OCI-LY1 (cell line): ENCODE measurements around the gene PNPLA8.
A peak's percentile ranks its signal among the peaks of the same experiment; 100 is the strongest.

Experiments
- H2AFZ ChIP-seq: fragments of 200-600 bp; sonication (generic), shearing (Covaris generic); 2 replicates; pipeline ENCODE4 v1.6.0; 2014; ENCODE audit warnings: antibody characterized with exemption, mild to moderate bottlenecking, low read length
- H3F3A ChIP-seq: fragments of 200-600 bp; sonication (generic), shearing (Covaris generic); 2 replicates; pipeline ENCODE4 v1.6.0; 2014; ENCODE audit warnings: mild to moderate bottlenecking, antibody characterized with exemption, low read length, moderate library complexity; ENCODE audit not compliant: insufficient read depth
- H3K27ac ChIP-seq: fragments of 200-600 bp; sonication (generic); 2 replicates; pipeline ENCODE4 v1.5.1; 2014; ENCODE audit warnings: low read length, mixed run types, mild to moderate bottlenecking, low read depth; ENCODE audit not compliant: poor library complexity, severe bottlenecking
- H3K27me3 ChIP-seq: fragments of 200-600 bp; sonication (generic); 2 replicates; pipeline ENCODE4 v1.6.0; 2014; ENCODE audit warnings: antibody characterized with exemption, mild to moderate bottlenecking, low read length, moderate library complexity; ENCODE audit not compliant: insufficient read depth
- H3K36me3 ChIP-seq: fragments of 200-600 bp; sonication (generic); 2 replicates; pipeline ENCODE4 v1.6.1; 2014; ENCODE audit warnings: mild to moderate bottlenecking, antibody characterized with exemption, low read length, moderate library complexity, mixed read lengths; ENCODE audit not compliant: insufficient read depth
- H3K4me1 ChIP-seq: fragments of 200-600 bp; sonication (generic); 2 replicates; pipeline ENCODE4 v1.5.1; 2014; ENCODE audit warnings: mild to moderate bottlenecking, low read length, moderate library complexity; ENCODE audit not compliant: insufficient read depth, severe bottlenecking
- H3K4me2 ChIP-seq: fragments of 200-600 bp; sonication (generic), shearing (Covaris generic); 2 replicates; pipeline ENCODE4 v1.6.1; 2014; ENCODE audit warnings: low read length
- H3K4me3 ChIP-seq: fragments of 200-600 bp; sonication (generic); 2 replicates; pipeline ENCODE4 v1.5.1; 2014; ENCODE audit warnings: low read length, low read depth, mild to moderate bottlenecking, mixed read lengths; ENCODE audit not compliant: poor library complexity, severe bottlenecking
- H3K79me2 ChIP-seq: fragments of 200-600 bp; shearing (Covaris generic); 2 replicates; pipeline ENCODE4 v1.6.1; 2016; ENCODE audit warnings: mixed run types, low read length, mixed read lengths; ENCODE audit not compliant: insufficient read depth
- H3K9ac ChIP-seq: fragments of 200-600 bp; sonication (generic), shearing (Covaris generic); 2 replicates; pipeline ENCODE4 v1.6.1; 2014; ENCODE audit warnings: mild to moderate bottlenecking, low read length, mixed read lengths
- H3K9me2 ChIP-seq: fragments of 200-600 bp; sonication (generic), shearing (Covaris generic); 2 replicates; pipeline ENCODE4 v1.6.1; 2014; ENCODE audit warnings: low read depth, mild to moderate bottlenecking, low read length, mixed read lengths
- H3K9me3 ChIP-seq: fragments of 200-600 bp; shearing (Covaris generic); 2 replicates; pipeline ENCODE4 v1.6.1; 2014; ENCODE audit warnings: low read length, mixed read lengths
- H4K20me1 ChIP-seq: fragments of 200-600 bp; sonication (generic), shearing (Covaris generic); 2 replicates; pipeline ENCODE4 v1.6.0; 2016; ENCODE audit warnings: mild to moderate bottlenecking, low read length; ENCODE audit not compliant: insufficient read depth
- CTCF ChIP-seq: fragments of 200-600 bp; sonication (generic), shearing (Covaris generic); IDR thresholded peaks from 2 replicates; pipeline ENCODE4 v1.5.1; 2017; ENCODE audit warnings: mild to moderate bottlenecking, antibody characterized with exemption, low read length, moderate library complexity, mixed read lengths
- EZH2 ChIP-seq: fragments of 200-600 bp; sonication (generic), shearing (Covaris generic); IDR thresholded peaks from 2 replicates; pipeline ENCODE4 v1.8.0; 2017; ENCODE audit warnings: borderline replicate concordance, mixed run types, mild to moderate bottlenecking, antibody characterized with exemption, low read length, moderate library complexity, mixed read lengths

PNPLA8 gene

GRCh38 chr7:108529341-108529740, 3.4 kb upstream of the PNPLA8 start:
- H3F3A ChIP-seq, result no peaks in the 10 kb centered on the region
- no peaks in the 10 kb centered on the region for H3K9me3 ChIP-seq
- H3K36me3 ChIP-seq, result no peaks in the 10 kb centered on the region
- no peaks in the 10 kb centered on the region for H4K20me1 ChIP-seq
- no peak overlapping the region for H3K4me2 ChIP-seq
- H3K79me2 ChIP-seq, result peaks cover 13% of the 10 kb centered on the region
- no peak overlapping the region for H3K27ac ChIP-seq
- H3K4me1 ChIP-seq, result peaks cover 35% of the 10 kb centered on the region
- TF ChIP-seq CTCF, result no peak
- TF ChIP-seq EZH2, result no peak
- H3K9me2 ChIP-seq, result no peaks in the 10 kb centered on the region
- H3K27me3 ChIP-seq, result no peaks in the 10 kb centered on the region
- no peak overlapping the region for H3K9ac ChIP-seq
- no peak overlapping the region for H2AFZ ChIP-seq
- no peak overlapping the region for H3K4me3 ChIP-seq

GRCh38 chr7:108528183-108528712, 2.3 kb upstream of the PNPLA8 start:
- H3F3A ChIP-seq, result no peaks in the 10 kb centered on the region

GRCh38 chr7:108526768-108527017, 758 bp upstream of the PNPLA8 start:
- no peaks in the 10 kb centered on the region for H3K27me3 ChIP-seq
- TF ChIP-seq CTCF (no peak), EZH2 (no peak)
- H3K4me1 ChIP-seq, result peaks cover 46% of the 10 kb centered on the region
- H3K79me2 ChIP-seq, result peaks cover 38% of the 10 kb centered on the region
- H3K27ac ChIP-seq, result peak overlapping the region; percentile 77
- H3K4me3 ChIP-seq, result peak overlapping the region; percentile 94
- peak overlapping the region; percentile 88 for H3K9ac ChIP-seq
- H3K4me2 ChIP-seq, result peak overlapping the region; percentile 80
- no peaks in the 10 kb centered on the region for H3K9me2 ChIP-seq
- H3K36me3 ChIP-seq, result no peaks in the 10 kb centered on the region
- H4K20me1 ChIP-seq, result no peaks in the 10 kb centered on the region
- H3F3A ChIP-seq, result no peaks in the 10 kb centered on the region
- H3K9me3 ChIP-seq, result no peaks in the 10 kb centered on the region
- H2AFZ ChIP-seq, result 0 out of 2 replicates have a peak overlapping the region, but pooled peaks have one; percentile 1

More at GRCh38 chr7:108528183-108528712, 2.3 kb upstream of the PNPLA8 start:
- Histone ChIP-seq H3K36me3 (no peaks in the 10 kb centered on the region), H3K27ac (no peak overlapping the region), H4K20me1 (no peaks in the 10 kb centered on the region), H3K27me3 (no peaks in the 10 kb centered on the region), H3K9me2 (no peaks in the 10 kb centered on the region), H3K4me2 (no peak overlapping the region), H3K79me2 (peaks cover 24% of the 10 kb centered on the region), H2AFZ (no peak overlapping the region), H3K4me3 (no peak overlapping the region), H3K9ac (no peak overlapping the region), H3K4me1 (peaks cover 44% of the 10 kb centered on the region), H3K9me3 (no peaks in the 10 kb centered on the region)
- TF ChIP-seq EZH2 (no peak), CTCF (no peak)
